Activated naive CD4-positive, alpha-beta T cell treated with anti-CD3 and anti-CD28 coated beads, Interleukin-2, amount 50 U/mL, for 24 hours (primary cell): ENCODE data around the gene CXCR1.

Source experiments
- H3K27ac Mint-ChIP-seq: one replicate; pipeline ENCODE4 v1.8.0; 2021; ENCODE audit warnings: mild to moderate bottlenecking, mixed read lengths
- H3K27me3 Mint-ChIP-seq: one replicate; pipeline ENCODE4 v1.8.0; 2021; ENCODE audit warnings: mixed read lengths
- H3K36me3 Mint-ChIP-seq: one replicate; pipeline ENCODE4 v1.8.0; 2021; ENCODE audit warnings: mixed read lengths
- H3K4me1 Mint-ChIP-seq: one replicate; pipeline ENCODE4 v1.8.0; 2021; ENCODE audit warnings: mixed read lengths
- H3K4me3 Mint-ChIP-seq: one replicate; pipeline ENCODE4 v1.8.0; 2021; ENCODE audit warnings: mild to moderate bottlenecking, mixed read lengths
- H3K9me3 Mint-ChIP-seq: one replicate; pipeline ENCODE4 v1.8.0; 2021; ENCODE audit warnings: mixed read lengths

Gene CXCR1

GRCh38 chr2:218166791-218167190 is at the start of gene CXCR1:
TSS of gene CXCR1 (minus strand) at chr2:218166962. CDS start at chr2:218165211, 1,751 bp downstream.
- H3K9me3 Mint-ChIP-seq: no peaks in the 10 kb centered on the region
- H3K27me3 Mint-ChIP-seq: no peaks in the 10 kb centered on the region
- peaks cover 37% of the 10 kb centered on the region for H3K4me1 Mint-ChIP-seq
- H3K27ac Mint-ChIP-seq: peak within 1 kb of the TSS; percentile 41
- H3K36me3 Mint-ChIP-seq: no peaks in the 10 kb centered on the region
- peak within 1 kb of the TSS; percentile 55 for H3K4me3 Mint-ChIP-seq

- Mint-ChIP-seq H3K36me3 (peaks cover 12% of the 10 kb centered on the region), H3K27ac (peak overlapping the region; percentile 96), H3K4me1 (peaks cover 36% of the 10 kb centered on the region), H3K4me3 (peak overlapping the region; percentile 98), H3K9me3 (no peaks in the 10 kb centered on the region), H3K27me3 (no peaks in the 10 kb centered on the region)
Observed at GRCh38 chr2:218216336-218216673, 49.5 kb upstream of the CXCR1 start.

- H3K9me3 Mint-ChIP-seq: peaks cover 7% of the 10 kb centered on the region
- peaks cover 11% of the 10 kb centered on the region for H3K36me3 Mint-ChIP-seq
- peaks cover 18% of the 10 kb centered on the region for H3K4me1 Mint-ChIP-seq
- H3K4me3 Mint-ChIP-seq: no peak overlapping the region
- H3K27ac Mint-ChIP-seq: peak overlapping the region; percentile 70
- no peaks in the 10 kb centered on the region for H3K27me3 Mint-ChIP-seq
Observed at GRCh38 chr2:218214116-218214515, 47.4 kb upstream of the CXCR1 start.

- Mint-ChIP-seq H3K27ac (no peak overlapping the region), H3K9me3 (peaks cover 7% of the 10 kb centered on the region), H3K27me3 (no peaks in the 10 kb centered on the region), H3K36me3 (peaks cover 8% of the 10 kb centered on the region), H3K4me1 (peaks cover 2% of the 10 kb centered on the region), H3K4me3 (no peak overlapping the region)
Observed at GRCh38 chr2:218209078-218209477, 42.3 kb upstream of the CXCR1 start.

- H3K9me3 Mint-ChIP-seq: no peaks in the 10 kb centered on the region
- H3K27ac Mint-ChIP-seq: no peak overlapping the region
- no peaks in the 10 kb centered on the region for H3K4me1 Mint-ChIP-seq
- H3K27me3 Mint-ChIP-seq: peaks cover 1% of the 10 kb centered on the region
- no peaks in the 10 kb centered on the region for H3K36me3 Mint-ChIP-seq
- H3K4me3 Mint-ChIP-seq: no peak overlapping the region
Observed at GRCh38 chr2:218202266-218202665, 35.5 kb upstream of the CXCR1 start.

- no peaks in the 10 kb centered on the region for H3K36me3 Mint-ChIP-seq
- no peak overlapping the region for H3K4me3 Mint-ChIP-seq
- H3K27ac Mint-ChIP-seq: no peak overlapping the region
- no peaks in the 10 kb centered on the region for H3K9me3 Mint-ChIP-seq
- no peaks in the 10 kb centered on the region for H3K4me1 Mint-ChIP-seq
- H3K27me3 Mint-ChIP-seq: peaks cover 1% of the 10 kb centered on the region
Observed at GRCh38 chr2:218196974-218197373, 30.2 kb upstream of the CXCR1 start.

GRCh38 chr2:218194880-218195279 is 28.1 kb upstream of the CXCR1 start:
- Mint-ChIP-seq H3K9me3 (no peaks in the 10 kb centered on the region), H3K27ac (no peak overlapping the region), H3K36me3 (no peaks in the 10 kb centered on the region), H3K27me3 (peaks cover 1% of the 10 kb centered on the region), H3K4me1 (no peaks in the 10 kb centered on the region), H3K4me3 (no peak overlapping the region)

- no peaks in the 10 kb centered on the region for H3K9me3 Mint-ChIP-seq
- H3K4me3 Mint-ChIP-seq: no peak overlapping the region
- H3K4me1 Mint-ChIP-seq: no peaks in the 10 kb centered on the region
- H3K27me3 Mint-ChIP-seq: no peaks in the 10 kb centered on the region
- H3K36me3 Mint-ChIP-seq: no peaks in the 10 kb centered on the region
- H3K27ac Mint-ChIP-seq: no peak overlapping the region
Observed at GRCh38 chr2:218193701-218194100, 26.9 kb upstream of the CXCR1 start.

- Mint-ChIP-seq H3K27me3 (no peaks in the 10 kb centered on the region), H3K4me3 (no peak overlapping the region), H3K9me3 (no peaks in the 10 kb centered on the region), H3K4me1 (no peaks in the 10 kb centered on the region), H3K36me3 (no peaks in the 10 kb centered on the region), H3K27ac (no peak overlapping the region)
Observed at GRCh38 chr2:218192902-218193430, 26.2 kb upstream of the CXCR1 start.

- Mint-ChIP-seq H3K4me3 (no peak overlapping the region), H3K36me3 (no peaks in the 10 kb centered on the region), H3K4me1 (peaks cover 13% of the 10 kb centered on the region), H3K27me3 (no peaks in the 10 kb centered on the region), H3K27ac (no peak overlapping the region), H3K9me3 (no peaks in the 10 kb centered on the region)
Observed at GRCh38 chr2:218188528-218188927, 21.8 kb upstream of the CXCR1 start.

- Mint-ChIP-seq H3K36me3 (no peaks in the 10 kb centered on the region), H3K4me3 (no peak overlapping the region), H3K27me3 (no peaks in the 10 kb centered on the region), H3K4me1 (peaks cover 13% of the 10 kb centered on the region), H3K9me3 (no peaks in the 10 kb centered on the region), H3K27ac (peak overlapping the region; percentile 41)
Observed at GRCh38 chr2:218187296-218188015, 20.7 kb upstream of the CXCR1 start.

GRCh38 chr2:218186876-218187275 is 20.1 kb upstream of the CXCR1 start:
- H3K27ac Mint-ChIP-seq: no peak overlapping the region
- no peak overlapping the region for H3K4me3 Mint-ChIP-seq
- H3K4me1 Mint-ChIP-seq: peaks cover 13% of the 10 kb centered on the region
- no peaks in the 10 kb centered on the region for H3K9me3 Mint-ChIP-seq
- no peaks in the 10 kb centered on the region for H3K27me3 Mint-ChIP-seq
- H3K36me3 Mint-ChIP-seq: no peaks in the 10 kb centered on the region

GRCh38 chr2:218186355-218186766 is 19.6 kb upstream of the CXCR1 start:
- Mint-ChIP-seq H3K27me3 (no peaks in the 10 kb centered on the region), H3K9me3 (no peaks in the 10 kb centered on the region), H3K27ac (no peak overlapping the region), H3K36me3 (no peaks in the 10 kb centered on the region), H3K4me1 (peaks cover 13% of the 10 kb centered on the region), H3K4me3 (no peak overlapping the region)

GRCh38 chr2:218184331-218184730 is 17.6 kb upstream of the CXCR1 start:
- H3K27ac Mint-ChIP-seq: no peak overlapping the region
- peaks cover 13% of the 10 kb centered on the region for H3K4me1 Mint-ChIP-seq
- H3K27me3 Mint-ChIP-seq: no peaks in the 10 kb centered on the region
- H3K9me3 Mint-ChIP-seq: no peaks in the 10 kb centered on the region
- H3K36me3 Mint-ChIP-seq: no peaks in the 10 kb centered on the region
- H3K4me3 Mint-ChIP-seq: no peak overlapping the region

GRCh38 chr2:218180467-218181114 is 13.8 kb upstream of the CXCR1 start:
- Mint-ChIP-seq H3K27me3 (no peaks in the 10 kb centered on the region), H3K4me1 (no peaks in the 10 kb centered on the region), H3K4me3 (no peak overlapping the region), H3K27ac (no peak overlapping the region), H3K9me3 (no peaks in the 10 kb centered on the region), H3K36me3 (no peaks in the 10 kb centered on the region)

GRCh38 chr2:218179782-218180181 is 13.0 kb upstream of the CXCR1 start:
- H3K9me3 Mint-ChIP-seq: no peaks in the 10 kb centered on the region
- H3K36me3 Mint-ChIP-seq: no peaks in the 10 kb centered on the region
- H3K27ac Mint-ChIP-seq: no peak overlapping the region
- H3K4me3 Mint-ChIP-seq: no peak overlapping the region
- H3K4me1 Mint-ChIP-seq: no peaks in the 10 kb centered on the region
- H3K27me3 Mint-ChIP-seq: no peaks in the 10 kb centered on the region
